GM06990 (cell line): ENCODE measurements around the gene LINGO3.

Source experiments
- DNase-seq: peaks from one replicate; pipeline ENCODE4 v3.0.0-alpha.2; 2011; ENCODE audit not compliant: insufficient read length; ENCODE audit errors: extremely low read depth
- H3K27me3 ChIP-seq: replicated peaks from 2 replicates; pipeline ENCODE4 v1.6.0; 2011; ENCODE audit warnings: low read length; ENCODE audit not compliant: control insufficient read depth, insufficient read depth
- H3K36me3 ChIP-seq: 2 replicates; pipeline ENCODE4 v1.5.1; 2011; ENCODE audit warnings: low read length; ENCODE audit not compliant: control insufficient read depth, insufficient read depth
- H3K4me3 ChIP-seq: replicated peaks from 2 replicates; pipeline ENCODE4 v1.5.1; 2011; ENCODE audit warnings: low read depth, mild to moderate bottlenecking, control low read depth, low read length
- TF ChIP-seq, protein P1 (sequence below): IDR thresholded peaks from 2 replicates; pipeline ENCODE4 v1.5.1; 2011; ENCODE audit warnings: low read length, control low read depth, mild to moderate bottlenecking, inconsistent platforms; ENCODE audit not compliant: insufficient read depth, poor library complexity, severe bottlenecking

The LINGO3 gene

GRCh38 chr19:2326699-2327360, 18.9 kb upstream of the LINGO3 start:
- Histone ChIP-seq H3K4me3 (peak overlapping the region; percentile 98), H3K36me3 (peaks cover 13% of the 10 kb centered on the region), H3K27me3 (no peaks in the 10 kb centered on the region)
- TF ChIP-seq, protein P1, sequence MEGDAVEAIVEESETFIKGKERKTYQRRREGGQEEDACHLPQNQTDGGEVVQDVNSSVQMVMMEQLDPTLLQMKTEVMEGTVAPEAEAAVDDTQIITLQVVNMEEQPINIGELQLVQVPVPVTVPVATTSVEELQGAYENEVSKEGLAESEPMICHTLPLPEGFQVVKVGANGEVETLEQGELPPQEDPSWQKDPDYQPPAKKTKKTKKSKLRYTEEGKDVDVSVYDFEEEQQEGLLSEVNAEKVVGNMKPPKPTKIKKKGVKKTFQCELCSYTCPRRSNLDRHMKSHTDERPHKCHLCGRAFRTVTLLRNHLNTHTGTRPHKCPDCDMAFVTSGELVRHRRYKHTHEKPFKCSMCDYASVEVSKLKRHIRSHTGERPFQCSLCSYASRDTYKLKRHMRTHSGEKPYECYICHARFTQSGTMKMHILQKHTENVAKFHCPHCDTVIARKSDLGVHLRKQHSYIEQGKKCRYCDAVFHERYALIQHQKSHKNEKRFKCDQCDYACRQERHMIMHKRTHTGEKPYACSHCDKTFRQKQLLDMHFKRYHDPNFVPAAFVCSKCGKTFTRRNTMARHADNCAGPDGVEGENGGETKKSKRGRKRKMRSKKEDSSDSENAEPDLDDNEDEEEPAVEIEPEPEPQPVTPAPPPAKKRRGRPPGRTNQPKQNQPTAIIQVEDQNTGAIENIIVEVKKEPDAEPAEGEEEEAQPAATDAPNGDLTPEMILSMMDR: no peak
- DNase-seq: no peak

- H3K4me3 ChIP-seq: 0 out of 2 replicates have a peak overlapping the region, but pooled peaks have one; percentile 0
- peaks cover 13% of the 10 kb centered on the region for H3K36me3 ChIP-seq
Observed at GRCh38 chr19:2325281-2326046, 17.5 kb upstream of the LINGO3 start.

GRCh38 chr19:2324220-2324948, 16.4 kb upstream of the LINGO3 start:
- H3K4me3 ChIP-seq: peak overlapping the region; percentile 15
- DNase-seq: no peak
- H3K36me3 ChIP-seq: peaks cover 13% of the 10 kb centered on the region
- no peaks in the 10 kb centered on the region for H3K27me3 ChIP-seq
- TF ChIP-seq, protein P1: no peak

More at GRCh38 chr19:2325281-2326046, 17.5 kb upstream of the LINGO3 start:
- no peak for DNase-seq
- H3K27me3 ChIP-seq: no peaks in the 10 kb centered on the region
- TF ChIP-seq, protein P1: no peak

GRCh38 chr19:2323707-2324106, 15.8 kb upstream of the LINGO3 start:
- peaks cover 13% of the 10 kb centered on the region for H3K36me3 ChIP-seq
- H3K4me3 ChIP-seq: no peak overlapping the region
- DNase-seq: no peak
- TF ChIP-seq, protein P1: no peak
- no peaks in the 10 kb centered on the region for H3K27me3 ChIP-seq

- Histone ChIP-seq H3K4me3 (no peak overlapping the region), H3K27me3 (no peaks in the 10 kb centered on the region), H3K36me3 (peaks cover 13% of the 10 kb centered on the region)
- no peak for DNase-seq
- TF ChIP-seq, protein P1: no peak
Observed at GRCh38 chr19:2321565-2322283, 13.8 kb upstream of the LINGO3 start.
